ENCODE data around the gene ISM1.

DNA sequence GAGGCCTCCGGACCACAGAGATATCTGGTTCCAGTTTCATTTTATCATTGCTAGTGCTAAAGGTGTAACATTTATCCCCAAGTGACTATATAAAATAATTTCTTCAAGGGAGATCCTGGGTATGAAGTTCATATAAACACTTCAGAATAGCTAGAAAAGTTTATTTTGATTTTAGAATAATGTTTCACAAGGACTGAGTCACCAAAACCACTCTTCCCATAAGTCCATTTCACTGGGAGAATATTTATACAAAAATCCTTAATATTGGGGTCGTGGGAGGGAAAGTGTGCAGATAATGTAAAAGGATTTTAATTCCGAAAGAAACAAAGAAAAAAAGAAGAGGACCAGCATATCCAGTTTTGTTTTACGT, 128.1 kb downstream of the ISM1 start:
- TF ChIP-seq, protein P1, sequence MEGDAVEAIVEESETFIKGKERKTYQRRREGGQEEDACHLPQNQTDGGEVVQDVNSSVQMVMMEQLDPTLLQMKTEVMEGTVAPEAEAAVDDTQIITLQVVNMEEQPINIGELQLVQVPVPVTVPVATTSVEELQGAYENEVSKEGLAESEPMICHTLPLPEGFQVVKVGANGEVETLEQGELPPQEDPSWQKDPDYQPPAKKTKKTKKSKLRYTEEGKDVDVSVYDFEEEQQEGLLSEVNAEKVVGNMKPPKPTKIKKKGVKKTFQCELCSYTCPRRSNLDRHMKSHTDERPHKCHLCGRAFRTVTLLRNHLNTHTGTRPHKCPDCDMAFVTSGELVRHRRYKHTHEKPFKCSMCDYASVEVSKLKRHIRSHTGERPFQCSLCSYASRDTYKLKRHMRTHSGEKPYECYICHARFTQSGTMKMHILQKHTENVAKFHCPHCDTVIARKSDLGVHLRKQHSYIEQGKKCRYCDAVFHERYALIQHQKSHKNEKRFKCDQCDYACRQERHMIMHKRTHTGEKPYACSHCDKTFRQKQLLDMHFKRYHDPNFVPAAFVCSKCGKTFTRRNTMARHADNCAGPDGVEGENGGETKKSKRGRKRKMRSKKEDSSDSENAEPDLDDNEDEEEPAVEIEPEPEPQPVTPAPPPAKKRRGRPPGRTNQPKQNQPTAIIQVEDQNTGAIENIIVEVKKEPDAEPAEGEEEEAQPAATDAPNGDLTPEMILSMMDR (IDR thresholded peaks at IDR 0.05; ENCODE audit: low read depth, low read length), result no peak
- no peak for TF ChIP-seq EZH2phosphoT487 (IDR thresholded peaks at IDR 0.05; ENCODE audit: low read depth)

Data from OCI-LY3 (cell line).